BJ (cell line): ENCODE measurements around the gene ABCC5. TPM values are rescaled to one million over a fixed set of nuclear protein-coding genes. Genes with fewer than 3 reads are reported as not detected.

Experiments
- CTCF ChIA-PET: fragments of 350-600 bp; formaldehyde crosslinking; extraction: SDS; loops from one replicate; lab custom pipeline; 2021; ENCODE audit warnings: antibody characterized with exemption, inconsistent platforms; lab: Yijun Ruan, JAX
- POLR2A ChIA-PET: fragments of 300-600 bp; sonication (Branson Sonifier 250); formaldehyde crosslinking; extraction: SDS; loops from one replicate; lab custom pipeline; 2021; ENCODE audit warnings: antibody characterized with exemption; lab: Charles Lee
- DNase-seq: peaks from one replicate; pipeline ENCODE4 v3.0.0-alpha.2; 2011; ENCODE audit warnings: low read depth
- H3K27me3 ChIP-seq: 2 replicates; pipeline ENCODE4 v1.6.0; 2011; ENCODE audit warnings: low read length; ENCODE audit not compliant: control insufficient read depth, insufficient read depth
- H3K36me3 ChIP-seq: 2 replicates; pipeline ENCODE4 v1.5.1; 2011; ENCODE audit warnings: low read length; ENCODE audit not compliant: control insufficient read depth, insufficient read depth
- H3K4me3 ChIP-seq: 2 replicates; pipeline ENCODE4 v1.5.1; 2011; ENCODE audit warnings: low read depth, mild to moderate bottlenecking, control low read depth, low read length
- polyA plus RNA-seq: library from polyadenylated mRNA; depleted of rRNA; stranded (reverse); fragments of >200 nt; gene quantifications from 2 replicates; pipeline ENCODE4 v1.2.3, GENCODE V29; 2011
- TF ChIP-seq, protein P1 (sequence below): IDR thresholded peaks from 2 replicates; pipeline ENCODE4 v1.5.1; 2011; ENCODE audit warnings: low read depth, mild to moderate bottlenecking, control low read depth, inconsistent platforms, low read length, moderate library complexity; ENCODE audit not compliant: insufficient read depth

The ABCC5 gene
- polyA plus RNA-seq, 1 experiment = 16.9 TPM

GRCh38 chr3:184052767-184053166 is 35.1 kb upstream of the ABCC5 start, which contains the start of gene HTR3C:
Gene HTR3C, plus strand, starts transcription at chr3:184053047. Its CDS starts 34 bp downstream, at chr3:184053081.
- ChIA-PET CTCF (no interaction called here), POLR2A (no interaction called here)
- Histone ChIP-seq H3K36me3 (no peaks in the 10 kb centered on the region), H3K27me3 (peaks cover 8% of the 10 kb centered on the region), H3K4me3 (no peak within 1 kb of the TSS)
- TF ChIP-seq, protein P1, sequence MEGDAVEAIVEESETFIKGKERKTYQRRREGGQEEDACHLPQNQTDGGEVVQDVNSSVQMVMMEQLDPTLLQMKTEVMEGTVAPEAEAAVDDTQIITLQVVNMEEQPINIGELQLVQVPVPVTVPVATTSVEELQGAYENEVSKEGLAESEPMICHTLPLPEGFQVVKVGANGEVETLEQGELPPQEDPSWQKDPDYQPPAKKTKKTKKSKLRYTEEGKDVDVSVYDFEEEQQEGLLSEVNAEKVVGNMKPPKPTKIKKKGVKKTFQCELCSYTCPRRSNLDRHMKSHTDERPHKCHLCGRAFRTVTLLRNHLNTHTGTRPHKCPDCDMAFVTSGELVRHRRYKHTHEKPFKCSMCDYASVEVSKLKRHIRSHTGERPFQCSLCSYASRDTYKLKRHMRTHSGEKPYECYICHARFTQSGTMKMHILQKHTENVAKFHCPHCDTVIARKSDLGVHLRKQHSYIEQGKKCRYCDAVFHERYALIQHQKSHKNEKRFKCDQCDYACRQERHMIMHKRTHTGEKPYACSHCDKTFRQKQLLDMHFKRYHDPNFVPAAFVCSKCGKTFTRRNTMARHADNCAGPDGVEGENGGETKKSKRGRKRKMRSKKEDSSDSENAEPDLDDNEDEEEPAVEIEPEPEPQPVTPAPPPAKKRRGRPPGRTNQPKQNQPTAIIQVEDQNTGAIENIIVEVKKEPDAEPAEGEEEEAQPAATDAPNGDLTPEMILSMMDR = no peak
- no peak for DNase-seq

DNA sequence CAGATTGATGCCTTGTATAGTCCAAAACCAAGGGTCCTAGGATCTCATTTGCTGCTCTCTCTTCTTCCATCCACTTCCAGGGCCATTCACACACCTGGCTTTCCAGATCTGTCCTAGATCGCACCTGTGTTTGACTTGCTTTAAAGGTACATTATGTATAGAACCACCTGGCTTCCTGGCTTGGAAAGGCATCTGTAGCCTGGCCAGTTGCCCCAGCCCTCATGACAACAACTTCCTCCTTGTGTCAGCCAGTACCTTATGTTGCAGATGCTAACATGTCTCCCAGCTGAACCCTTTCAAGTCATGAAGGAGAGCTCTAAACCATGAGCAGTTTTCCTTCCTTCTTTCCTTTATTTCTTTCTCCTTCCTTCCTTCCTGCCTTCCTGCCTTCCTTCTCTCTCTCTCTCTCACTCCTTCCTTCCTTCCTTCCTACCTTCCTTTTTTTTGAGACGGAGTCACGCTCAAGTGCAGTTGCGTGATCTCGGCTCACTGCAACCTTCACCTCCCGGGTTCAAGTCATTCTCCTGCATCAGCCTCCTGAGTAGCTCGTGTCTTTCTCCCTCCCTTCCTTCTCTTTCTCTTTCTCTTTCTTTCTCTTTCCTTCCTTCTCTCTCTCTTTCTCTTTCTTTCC is 32.6 kb upstream of the ABCC5 start:
- ChIA-PET CTCF (no interaction called here), POLR2A (no interaction called here)
- TF ChIP-seq, protein P1 = no peak
- DNase-seq = no peak
- Histone ChIP-seq H3K4me3 (no peak overlapping the region), H3K36me3 (no peaks in the 10 kb centered on the region), H3K27me3 (peaks cover 7% of the 10 kb centered on the region)

DNA sequence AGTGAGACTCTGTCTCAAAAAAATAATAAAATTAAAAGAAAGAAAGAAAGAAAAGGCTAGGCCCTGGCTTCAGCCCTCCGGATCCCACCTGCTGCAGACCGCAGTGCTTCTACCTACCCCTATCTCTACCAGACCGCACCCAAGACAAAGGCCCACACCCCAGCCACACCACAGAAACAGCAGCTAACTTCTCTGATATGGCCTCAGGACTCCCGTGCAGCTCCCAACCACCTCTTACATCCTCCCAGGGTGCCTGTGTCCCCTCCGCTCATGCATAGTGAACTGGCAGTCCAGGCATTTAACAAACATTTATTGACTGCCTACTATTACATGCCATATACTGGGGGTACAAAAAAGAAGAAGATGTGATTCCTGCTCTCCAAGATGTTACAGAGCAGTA is 28.3 kb upstream of the ABCC5 start:
- Histone ChIP-seq H3K27me3 (0 out of 2 replicates have a peak, but pooled peaks cover 1% of the 10 kb centered on the region), H3K36me3 (no peaks in the 10 kb centered on the region), H3K4me3 (no peak overlapping the region)
- TF ChIP-seq, protein P1 = no peak
- ChIA-PET POLR2A (no interaction called here), CTCF (interaction anchor here (1.1 kb wide), 1 partner anchor 11 kb away, joined by 3 read pairs; no protein-coding TSS in a partner anchor)
- no peak for DNase-seq

GRCh38 chr3:184042617-184043016 is 24.9 kb upstream of the ABCC5 start:
- CTCF ChIA-PET = interaction anchor here (0.6 kb wide), 1 partner anchor 26 kb away, joined by 3 read pairs; no protein-coding TSS in a partner anchor
- TF ChIP-seq, protein P1 = no peak
- POLR2A ChIA-PET = no interaction called here
- DNase-seq = no peak
- H3K36me3 ChIP-seq = no peaks in the 10 kb centered on the region
- no peak overlapping the region for H3K4me3 ChIP-seq
- H3K27me3 ChIP-seq = no peaks in the 10 kb centered on the region

DNA sequence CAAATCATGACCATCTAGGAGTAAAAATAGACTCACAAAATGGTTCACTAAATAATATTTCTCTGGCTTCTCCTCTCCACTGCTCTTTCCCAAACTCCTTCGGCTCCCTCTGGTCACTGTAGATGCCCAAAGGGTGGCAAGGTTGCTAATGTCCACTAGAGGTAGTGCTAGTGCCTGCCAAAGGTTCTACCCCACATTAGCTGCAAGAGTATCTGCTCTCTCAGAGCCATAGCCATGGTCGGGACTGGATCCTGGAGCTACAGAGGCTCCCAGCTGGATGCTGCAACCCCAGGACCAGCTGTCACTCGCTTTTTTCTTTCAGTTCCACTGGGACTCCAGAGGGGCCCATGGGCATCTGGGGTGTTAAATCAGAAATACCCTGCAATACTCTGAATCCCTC is 22.3 kb upstream of the ABCC5 start:
- Histone ChIP-seq H3K27me3 (no peaks in the 10 kb centered on the region), H3K4me3 (no peak overlapping the region), H3K36me3 (no peaks in the 10 kb centered on the region)
- no peak for DNase-seq
- TF ChIP-seq, protein P1 = peak; percentile 55
- ChIA-PET POLR2A (no interaction called here), CTCF (interaction anchor here (1.2 to 1.4 kb wide), 4 partner anchors 11 to 250 kb away, joined by 3 to 5 read pairs (median 3); partner anchors contain the start of gene ABCC5)
